Endometrium (tissue), 2 donors: ENCODE results near the gene TRPV4.
"Not testable (repeated sequence)": the region's sequence is repeated elsewhere in the genome, so short reads cannot be mapped to it uniquely, and the experiment has no call there.

Experiments
- FAIRE-seq: peaks from 2 replicates; lab custom pipeline; 2012; peaks lifted over from hg19 to GRCh38; lab: Jason Lieb, UNC
- donor health status: control.
- donor health status: control.

TRPV4 gene

DNA sequence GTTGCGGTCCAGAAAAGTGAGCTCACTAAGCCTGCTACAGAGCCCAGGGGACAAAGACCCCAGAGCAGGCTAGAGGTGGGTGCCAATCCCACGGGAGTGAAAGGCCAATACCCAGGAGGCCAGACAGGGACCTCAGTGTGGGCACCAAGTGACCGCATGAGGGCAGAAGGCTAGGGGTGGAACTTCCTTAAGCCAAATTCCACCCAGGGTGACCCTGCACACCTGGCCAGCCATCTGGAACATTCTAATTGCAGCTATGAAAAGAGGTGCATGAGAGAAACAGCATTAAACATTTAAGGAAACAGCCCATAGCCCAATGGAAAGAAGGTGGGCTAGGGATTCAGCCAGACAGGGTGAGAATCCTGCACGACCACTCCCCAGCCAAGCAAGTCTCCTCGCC, 27.8 kb upstream of the TRPV4 start:
- FAIRE-seq: no peak

DNA sequence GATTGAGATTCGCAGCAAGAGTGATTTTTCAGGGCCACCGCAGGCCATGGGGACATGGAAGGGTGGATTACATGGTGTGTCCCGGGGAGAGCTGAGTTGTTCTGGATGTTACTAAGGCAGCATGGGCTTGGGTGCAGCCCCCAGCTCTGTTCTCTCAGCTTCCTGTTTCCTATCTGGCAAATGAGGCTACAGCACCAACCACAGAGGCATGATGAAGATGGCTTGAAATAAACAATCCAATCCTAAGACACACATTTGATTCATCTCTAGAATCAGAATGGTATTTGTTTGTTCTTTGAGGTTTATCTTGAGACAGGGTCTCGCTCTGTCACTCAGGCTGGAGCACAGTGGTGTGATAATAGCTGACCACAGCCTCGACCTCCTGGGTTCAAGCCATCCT, 25.6 kb upstream of the TRPV4 start:
- no peak for FAIRE-seq

DNA sequence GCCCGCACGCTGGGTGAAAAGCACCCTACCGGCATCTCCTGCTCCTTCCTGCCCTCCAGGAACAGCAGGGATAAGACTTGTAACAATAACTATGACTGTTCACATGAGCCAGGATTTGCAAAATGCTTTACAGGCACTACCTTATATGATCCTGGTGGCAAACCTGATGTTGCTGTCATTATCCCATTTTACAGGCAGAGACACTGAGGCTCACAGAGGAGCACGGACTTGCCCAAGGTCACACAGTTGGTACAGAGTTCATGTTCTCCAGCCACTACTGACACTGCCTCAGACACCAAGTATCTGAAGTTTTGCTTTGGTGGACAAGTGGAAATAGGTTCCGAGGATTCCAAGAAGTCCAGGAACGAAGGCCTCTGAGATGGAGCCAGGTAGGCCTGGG, 24.5 kb upstream of the TRPV4 start:
- no peak for FAIRE-seq

- FAIRE-seq: no peak
These were observed 22.2 kb upstream of the TRPV4 start for GRCh38 chr12:109855377-109855776.

DNA sequence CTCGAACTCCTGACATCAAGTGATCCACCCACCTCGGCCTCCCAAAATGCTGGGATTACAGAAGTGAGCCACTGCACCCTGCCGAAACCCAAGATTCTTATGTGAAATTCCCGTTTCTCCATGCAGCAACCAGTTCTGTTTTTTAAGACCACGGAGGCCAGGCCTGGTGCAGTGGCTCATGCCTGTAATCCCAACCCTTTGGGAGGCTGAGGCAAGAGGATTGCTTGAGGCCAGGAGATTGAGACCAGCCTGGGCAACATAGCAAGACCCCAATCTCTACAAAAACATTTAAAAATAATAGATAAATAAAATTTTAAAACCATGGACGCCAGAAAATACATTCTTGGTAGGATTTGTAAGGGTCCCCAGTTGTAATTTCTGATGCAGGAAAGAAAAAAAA, 17.3 kb upstream of the TRPV4 start:
- not testable (repeated sequence) for FAIRE-seq

- no peak for FAIRE-seq
These were observed 14.0 kb upstream of the TRPV4 start for GRCh38 chr12:109847142-109847735.

DNA sequence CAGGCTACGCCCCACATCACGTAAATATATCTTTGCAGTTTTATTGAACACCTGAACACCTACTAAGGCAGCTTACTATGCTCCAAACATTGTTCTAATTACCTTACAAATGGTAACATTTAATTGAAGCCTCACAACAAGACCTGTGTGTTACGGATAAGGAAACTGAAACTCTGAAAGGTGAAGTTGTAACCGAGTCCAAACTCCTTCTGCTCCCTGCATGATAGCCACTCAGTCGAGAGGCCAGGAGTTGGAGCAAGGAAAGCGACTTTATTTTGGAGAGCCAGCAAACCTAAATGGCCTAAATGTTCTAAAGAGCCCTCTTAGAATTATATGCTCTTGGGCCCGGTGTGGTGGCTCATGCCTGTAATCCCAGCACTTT, 12.6 kb upstream of the TRPV4 start:
- FAIRE-seq: no peak

DNA sequence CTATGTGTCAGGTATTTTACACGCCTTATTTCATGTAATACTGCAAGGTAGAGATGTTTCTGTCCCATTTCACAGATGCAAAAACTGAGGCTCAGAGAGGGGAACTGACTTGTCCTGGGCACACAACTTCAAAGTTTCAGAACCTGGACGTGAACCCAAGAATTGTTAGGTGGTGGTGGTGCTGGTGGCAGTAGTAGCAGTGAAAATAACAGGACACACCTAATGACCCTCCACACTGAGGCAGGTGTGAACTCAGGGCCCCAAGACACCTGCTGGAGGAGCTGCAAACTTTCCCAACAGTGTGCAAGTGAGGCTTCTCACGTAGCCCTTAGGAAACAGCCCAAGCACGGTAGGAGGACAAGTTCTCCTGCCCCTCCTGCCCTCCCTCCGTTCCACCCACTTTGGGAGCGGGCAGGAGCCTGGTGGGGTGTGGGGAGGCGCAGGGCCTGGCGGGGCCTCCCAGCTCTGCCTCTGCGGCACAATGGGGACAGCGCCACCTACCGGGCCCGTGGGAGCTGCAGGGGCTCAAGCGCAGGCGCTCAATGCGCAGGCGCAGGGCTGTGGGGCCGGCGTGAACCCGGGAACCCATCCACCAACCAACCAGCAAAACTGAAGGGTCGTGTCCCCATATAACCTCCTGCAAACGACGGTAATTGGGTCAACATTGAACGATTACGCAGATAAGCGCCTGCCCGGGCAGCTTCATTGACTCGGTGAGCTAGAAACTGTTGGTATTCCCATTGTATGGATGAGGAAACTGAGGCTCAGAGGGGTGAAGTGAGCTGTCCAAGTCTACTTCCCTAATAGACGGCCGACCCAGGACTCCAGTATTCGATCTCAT, 12.0 kb upstream of the TRPV4 start:
- FAIRE-seq: no peak

DNA sequence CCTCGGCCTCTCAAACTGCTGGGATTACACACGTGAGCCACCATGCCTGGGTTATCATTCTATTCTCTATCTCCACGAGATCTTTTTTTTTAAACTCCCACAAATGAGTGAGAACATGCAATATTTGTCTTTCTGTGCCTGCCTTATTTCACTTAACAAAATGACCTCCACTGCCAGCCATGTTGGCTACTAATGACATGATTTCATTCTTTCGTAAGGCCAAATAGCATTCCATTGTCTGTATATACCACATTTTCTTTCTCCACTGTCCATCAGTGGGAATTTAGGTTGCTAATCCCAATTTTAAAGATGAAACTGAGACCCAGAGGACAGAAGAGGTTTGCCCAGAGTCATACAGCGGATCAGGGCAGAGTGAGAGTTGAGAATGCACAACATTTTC, 10.9 kb upstream of the TRPV4 start:
- no peak for FAIRE-seq

- FAIRE-seq: no peak
These were observed 8.8 kb upstream of the TRPV4 start for GRCh38 chr12:109842021-109842420.

DNA sequence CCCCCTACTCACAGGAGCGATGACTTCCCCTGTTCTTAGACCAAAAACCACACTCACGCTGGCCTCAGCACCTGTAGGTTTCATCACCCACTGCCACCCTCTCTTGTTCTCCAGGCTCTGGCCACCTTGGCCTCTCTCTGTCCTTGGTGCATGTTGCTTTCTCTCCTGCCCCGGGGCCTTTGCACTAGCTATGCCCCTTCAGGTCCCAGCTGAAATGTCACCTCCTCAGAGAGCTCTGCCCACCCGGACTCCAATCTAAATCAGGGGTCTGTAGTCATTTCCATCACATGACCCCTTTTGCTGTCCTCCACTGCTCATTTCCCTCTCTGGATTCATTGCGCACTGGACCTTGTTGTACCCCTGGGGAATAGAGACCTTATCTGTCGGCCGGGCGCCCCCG, 8.2 kb upstream of the TRPV4 start:
- FAIRE-seq: no peak

DNA sequence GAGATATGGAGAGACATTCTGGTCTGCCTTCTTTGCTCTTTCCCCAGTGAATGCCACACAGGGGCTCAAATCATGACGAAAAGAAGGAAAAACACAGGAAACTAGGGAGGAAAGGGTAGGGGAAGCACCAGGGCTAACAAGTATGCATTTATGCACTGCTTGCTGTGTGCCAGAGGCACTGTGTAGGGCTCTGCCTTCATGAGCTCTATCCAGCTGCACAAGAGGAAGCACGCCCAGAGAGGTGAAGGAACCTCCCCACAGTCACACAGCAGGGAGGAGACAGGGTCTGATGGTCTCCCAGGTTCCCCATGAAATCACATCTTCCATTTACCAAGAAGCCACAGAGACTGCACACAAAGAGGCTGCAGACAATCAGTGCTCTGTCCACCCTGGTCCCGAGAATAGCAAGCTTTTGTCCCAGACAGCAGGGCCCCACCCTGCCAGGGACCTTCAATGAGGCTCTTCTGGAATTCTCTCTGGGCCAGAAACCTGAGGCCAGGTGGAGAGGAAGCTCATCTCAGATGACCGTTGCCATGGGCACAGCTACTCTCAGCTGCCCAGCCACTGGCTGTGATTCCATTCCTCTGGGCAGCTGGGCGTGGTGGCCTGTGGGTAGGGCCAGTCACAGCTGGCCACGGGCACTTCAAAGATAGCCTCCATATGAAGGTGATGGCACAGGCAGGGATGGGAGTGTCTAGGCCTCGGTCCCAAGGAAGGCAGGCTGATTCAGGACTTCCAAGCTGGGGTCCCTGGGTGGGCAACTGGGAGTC, 7.3 kb upstream of the TRPV4 start:
- FAIRE-seq: no peak

DNA sequence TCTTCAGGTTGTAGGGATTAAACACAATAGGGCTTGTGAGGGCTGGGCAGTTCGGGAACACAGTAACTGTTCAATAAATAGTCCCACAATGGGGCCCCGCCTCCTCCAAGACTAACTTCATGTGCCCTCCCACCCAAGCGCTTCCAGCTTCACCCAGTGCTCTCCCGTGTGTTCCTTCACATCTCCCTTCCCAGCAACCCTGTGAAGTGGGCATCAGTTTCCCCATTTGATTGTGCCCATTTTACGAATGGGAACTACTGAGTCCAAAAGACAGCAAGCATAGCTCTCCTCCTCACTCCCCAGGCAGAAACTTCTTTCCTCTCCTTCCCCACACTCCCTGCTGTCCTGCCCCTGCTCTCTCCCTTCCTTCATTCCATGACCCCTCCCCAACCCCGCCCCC, 6.2 kb upstream of the TRPV4 start:
- FAIRE-seq: no peak

DNA sequence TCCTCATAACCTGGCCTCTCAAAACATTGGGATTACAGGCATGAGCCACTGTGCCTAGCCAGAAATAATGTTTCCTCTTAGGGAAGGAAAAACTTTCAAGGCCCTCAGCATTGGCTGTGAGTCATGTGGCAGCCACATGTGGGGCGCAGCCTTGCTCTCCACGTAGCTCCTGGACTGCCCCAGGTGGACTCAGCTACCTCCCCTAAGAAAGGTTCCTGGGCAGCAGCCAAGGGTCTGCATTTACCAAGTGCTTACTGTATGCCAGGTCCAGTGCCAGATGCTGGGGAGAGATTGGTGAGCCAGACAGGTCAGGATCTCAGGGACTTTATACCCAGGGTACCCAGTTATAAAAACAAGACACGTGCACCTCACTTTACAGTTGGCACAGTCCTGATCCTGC, 3.7 kb upstream of the TRPV4 start:
- no peak for FAIRE-seq

DNA sequence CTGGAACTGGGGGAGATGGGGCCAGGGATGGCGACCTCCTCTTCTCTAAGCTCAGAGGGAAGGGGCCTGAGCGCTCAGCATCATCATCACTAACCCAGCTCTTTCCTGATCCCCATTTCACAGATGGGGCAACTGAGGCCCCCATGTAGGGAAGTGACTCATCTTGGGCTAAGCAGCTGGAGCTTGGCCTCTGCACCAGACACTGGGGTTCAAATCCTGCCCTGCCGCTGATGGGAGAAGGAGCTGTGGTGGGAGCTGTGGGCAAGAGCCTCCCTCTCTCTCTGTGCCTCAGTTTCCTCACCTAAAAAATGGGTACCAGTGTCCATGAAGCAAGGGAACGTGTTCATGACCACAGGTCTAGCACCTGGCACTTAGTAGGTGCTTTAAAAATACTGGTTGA, 2.6 kb upstream of the TRPV4 start:
- no peak for FAIRE-seq

DNA sequence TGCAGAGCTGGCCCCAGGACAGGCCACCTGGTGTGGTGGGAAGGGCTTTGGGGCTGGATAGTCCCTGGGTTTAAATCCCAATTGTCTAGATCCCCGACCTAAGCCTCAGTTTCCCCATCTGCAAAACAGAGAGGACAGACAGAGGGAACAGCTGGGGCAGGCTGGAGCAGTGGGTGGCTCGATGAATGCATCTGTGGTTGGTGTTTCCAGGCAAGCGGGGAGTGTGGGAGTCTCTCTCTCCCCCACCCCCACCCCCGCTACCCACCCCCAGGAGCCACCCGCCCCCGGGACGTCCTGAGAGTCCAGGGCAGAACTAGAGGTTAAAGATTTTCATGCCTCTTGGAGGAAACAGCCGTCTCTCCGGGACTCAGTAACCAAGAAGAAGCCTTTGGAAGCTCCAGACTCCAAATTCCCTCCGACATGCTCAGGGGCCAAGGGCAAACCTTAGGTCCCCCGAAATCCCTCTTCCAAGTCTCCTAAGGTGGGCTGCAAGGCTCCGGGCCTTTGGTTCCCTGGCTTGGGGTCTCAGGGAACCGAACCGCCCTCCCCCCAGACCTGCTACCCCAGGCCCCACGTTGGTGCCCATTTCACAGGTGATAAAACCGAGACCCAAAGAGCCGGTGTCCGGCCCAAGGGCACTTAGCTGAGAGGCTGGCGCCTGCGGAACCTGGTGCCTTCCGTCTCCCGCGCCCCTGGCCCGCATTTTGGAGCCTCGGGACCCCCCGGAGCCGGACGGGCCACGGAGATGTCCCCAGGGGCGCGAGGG, 474 bp downstream of the TRPV4 start:
- FAIRE-seq: no peak

GRCh38 chr12:109831929-109832328, 1.3 kb downstream of the TRPV4 start:
- FAIRE-seq: no peak

GRCh38 chr12:109831365-109831764, 1.8 kb downstream of the TRPV4 start:
- no peak for FAIRE-seq

GRCh38 chr12:109830718-109831117, 2.5 kb downstream of the TRPV4 start:
- FAIRE-seq: no peak

- no peak for FAIRE-seq
These were observed 2.9 kb downstream of the TRPV4 start for GRCh38 chr12:109830267-109830666.

DNA sequence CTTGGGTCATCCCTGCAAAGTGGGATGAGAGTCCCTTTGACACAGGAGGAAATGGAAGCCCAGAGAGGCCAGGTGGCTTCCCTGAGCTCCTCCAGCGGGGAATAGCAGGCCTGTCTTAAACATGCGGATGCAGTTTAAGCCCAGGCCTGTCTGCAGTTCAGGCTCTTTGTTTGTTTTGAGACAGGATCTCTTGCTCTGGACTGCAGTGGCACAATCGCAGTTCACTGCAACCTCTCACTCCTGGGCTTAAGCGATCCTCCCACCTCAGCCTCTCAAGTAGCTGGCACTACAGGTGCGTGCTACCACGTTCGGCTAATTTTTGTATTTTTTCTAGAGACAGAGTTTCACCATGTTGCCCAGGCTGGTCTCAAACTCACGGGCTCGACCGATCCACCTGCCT, 3.5 kb downstream of the TRPV4 start:
- no peak for FAIRE-seq

DNA sequence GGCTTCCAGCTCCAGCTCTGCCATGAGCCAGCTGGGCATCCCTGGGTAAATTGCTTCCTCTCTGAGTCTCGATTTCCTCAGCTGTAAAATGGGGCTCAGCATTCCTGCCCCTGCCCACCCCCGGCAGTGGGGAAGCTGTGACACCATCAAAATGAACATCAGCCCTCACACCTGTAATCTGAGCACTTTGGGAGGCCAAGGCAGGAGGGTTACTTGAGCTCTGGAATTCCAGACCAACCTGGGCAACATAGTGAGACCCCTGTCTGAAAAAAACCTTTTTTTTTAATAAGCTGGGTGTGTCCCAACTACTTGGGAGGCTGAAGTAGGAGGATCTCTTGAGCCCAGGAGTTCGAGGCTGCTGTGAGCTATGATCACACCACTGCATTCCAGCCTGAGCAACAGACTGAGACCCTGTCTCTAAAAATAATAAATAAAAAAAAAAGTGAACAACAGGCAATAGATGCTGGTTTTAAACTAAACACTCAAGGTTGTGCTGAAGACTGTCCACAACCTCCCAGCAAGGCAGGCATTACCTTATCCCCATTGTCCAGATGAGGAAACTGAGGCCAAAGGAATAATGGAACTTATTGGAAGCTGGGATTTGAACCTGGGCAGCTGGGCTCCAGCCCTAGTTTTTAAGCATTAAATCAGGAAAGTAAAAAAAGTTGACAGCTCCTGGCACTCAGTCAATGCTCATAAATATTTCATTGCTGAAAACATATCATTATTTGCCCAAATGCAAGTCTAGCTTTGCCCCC, 4.3 kb downstream of the TRPV4 start:
- no peak for FAIRE-seq
